ENCODE measurements around the gene VDAC1.

GRCh38 chr5:133993185-133993936, 11.4 kb downstream of the VDAC1 start:
- no peak for TF ChIP-seq CTCF (IDR thresholded peaks at IDR 0.05)
- TF ChIP-seq EZH2 (IDR thresholded peaks at IDR 0.05; ENCODE audit: borderline replicate concordance, insufficient read depth, low read depth, low read length, poor library complexity, severe bottlenecking): no peak
